HG03108 (cell line): Measurements from ENCODE around the gene IDUA.
"Not testable (repeated sequence)": the region's sequence is repeated elsewhere in the genome, so short reads cannot be mapped to it uniquely, and the experiment has no call there.

Experiments used
- ATAC-seq: cut with Tn5 transposase; IDR thresholded peaks from one replicate; pipeline ENCODE4 v1.9.1; 2021; ENCODE audit warnings: moderate library complexity; ENCODE audit not compliant: unreplicated experiment

IDUA gene

DNA sequence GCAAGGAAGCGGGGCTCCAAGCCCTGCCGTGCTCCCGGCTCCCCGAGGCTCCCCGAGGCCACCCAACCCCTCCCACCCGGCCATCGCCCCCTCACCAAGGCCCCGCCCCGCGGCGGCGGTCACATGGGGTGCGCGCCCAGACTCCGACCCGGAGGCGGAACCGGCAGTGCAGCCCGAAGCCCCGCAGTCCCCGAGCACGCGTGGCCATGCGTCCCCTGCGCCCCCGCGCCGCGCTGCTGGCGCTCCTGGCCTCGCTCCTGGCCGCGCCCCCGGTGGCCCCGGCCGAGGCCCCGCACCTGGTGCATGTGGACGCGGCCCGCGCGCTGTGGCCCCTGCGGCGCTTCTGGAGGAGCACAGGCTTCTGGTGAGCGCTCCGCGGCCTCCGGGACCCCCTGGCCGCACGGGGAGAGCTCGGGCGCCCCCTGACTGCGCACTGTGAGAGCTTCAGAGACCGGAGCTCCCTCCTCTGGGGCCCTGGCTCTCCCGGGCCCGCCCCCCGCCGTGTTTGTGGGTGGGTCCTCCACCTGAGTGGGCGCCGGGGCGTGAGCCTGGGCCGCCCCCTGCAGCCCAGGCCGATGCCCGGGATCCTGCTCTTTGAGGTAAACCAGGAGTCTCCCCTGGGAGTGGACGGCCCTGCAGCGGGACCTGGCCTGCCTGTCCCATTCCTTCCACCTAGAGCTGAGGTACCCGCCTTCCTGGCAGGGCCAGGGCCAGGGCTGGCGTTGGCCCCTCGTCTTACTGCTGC lies at the start of gene IDUA:
Gene IDUA, plus strand, starts transcription at position 166 of the 745 bp plus-strand sequence. Its CDS starts 41 bp downstream, at position 207.
- ATAC-seq: peak; percentile 74

DNA sequence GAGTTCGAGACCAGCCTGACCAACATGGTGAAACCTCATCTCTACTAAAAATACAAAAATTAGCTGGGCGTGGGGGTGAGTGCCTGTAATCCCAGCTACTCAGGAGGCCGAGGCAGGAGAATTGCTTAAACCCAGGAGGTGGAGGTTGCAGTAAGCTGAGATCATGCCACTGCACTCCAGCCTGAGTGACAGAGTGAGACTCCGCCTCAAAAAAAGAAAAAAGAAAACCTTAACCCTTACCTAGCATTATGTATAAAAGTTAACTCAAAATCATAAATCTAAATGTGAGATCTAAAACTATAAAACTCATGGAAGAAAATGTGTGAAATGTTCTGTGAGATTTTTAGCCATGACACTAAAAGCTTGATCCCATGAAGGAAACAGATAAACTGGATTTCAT lies 47.3 kb upstream of the IDUA start:
- ATAC-seq: not testable (repeated sequence)

DNA sequence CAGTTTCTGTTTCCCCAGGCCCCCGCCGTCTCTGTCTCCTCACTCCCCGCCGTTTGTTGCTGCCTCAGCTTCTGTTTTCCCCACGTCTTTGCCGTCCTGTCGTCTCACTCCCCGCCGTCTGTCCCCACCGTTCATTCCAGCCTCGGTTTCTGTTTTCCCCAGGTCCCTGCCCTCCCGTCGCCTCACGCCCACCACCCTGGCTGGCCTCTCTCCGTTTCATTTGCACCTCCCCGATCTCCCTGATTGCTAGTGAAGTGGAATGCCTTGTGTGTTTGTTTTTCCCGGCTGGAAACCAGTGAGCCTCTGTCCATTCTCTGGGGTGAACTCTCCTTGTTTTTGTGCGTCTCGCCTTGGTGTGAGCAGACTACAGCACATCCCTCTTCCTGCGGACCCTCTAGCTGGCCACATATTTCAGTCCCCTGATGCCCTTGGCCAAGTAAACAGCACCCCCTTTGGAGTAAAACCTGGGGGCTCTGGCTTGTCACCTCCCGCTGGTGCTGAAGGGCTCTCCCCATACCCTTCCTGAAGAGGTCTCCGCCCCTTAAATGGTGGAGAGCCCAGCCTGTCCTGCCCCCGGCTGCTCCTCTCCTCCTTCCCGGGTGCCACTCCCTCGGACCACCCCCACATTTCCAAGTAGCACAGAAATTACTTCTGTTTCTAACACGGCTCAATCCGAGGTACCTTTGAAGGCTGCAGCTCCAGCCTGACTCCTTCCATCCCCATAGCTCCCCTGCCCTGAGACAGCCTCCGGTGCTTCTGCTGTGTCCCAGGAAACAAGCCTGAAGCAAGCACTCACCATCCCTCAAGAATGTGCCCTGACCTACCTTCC lies 41.4 kb upstream of the IDUA start:
- no peak for ATAC-seq

DNA sequence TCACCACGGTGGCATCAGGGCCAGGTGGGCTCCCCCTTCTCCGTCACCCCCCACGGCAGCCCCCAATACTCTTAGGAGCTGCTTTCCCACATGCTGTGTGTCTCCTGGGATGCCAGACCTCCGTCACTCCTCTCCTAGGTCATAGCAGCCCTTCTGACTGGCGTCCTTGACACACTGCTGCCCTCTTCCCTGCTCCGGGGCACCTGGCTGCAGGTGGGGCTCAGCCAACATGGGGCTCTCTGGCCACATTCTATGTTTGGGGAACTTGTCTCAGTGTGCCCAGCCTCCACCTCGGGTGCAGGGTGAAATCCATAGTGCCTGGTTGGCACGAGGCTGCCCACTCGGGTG lies 40.8 kb upstream of the IDUA start:
- no peak for ATAC-seq

DNA sequence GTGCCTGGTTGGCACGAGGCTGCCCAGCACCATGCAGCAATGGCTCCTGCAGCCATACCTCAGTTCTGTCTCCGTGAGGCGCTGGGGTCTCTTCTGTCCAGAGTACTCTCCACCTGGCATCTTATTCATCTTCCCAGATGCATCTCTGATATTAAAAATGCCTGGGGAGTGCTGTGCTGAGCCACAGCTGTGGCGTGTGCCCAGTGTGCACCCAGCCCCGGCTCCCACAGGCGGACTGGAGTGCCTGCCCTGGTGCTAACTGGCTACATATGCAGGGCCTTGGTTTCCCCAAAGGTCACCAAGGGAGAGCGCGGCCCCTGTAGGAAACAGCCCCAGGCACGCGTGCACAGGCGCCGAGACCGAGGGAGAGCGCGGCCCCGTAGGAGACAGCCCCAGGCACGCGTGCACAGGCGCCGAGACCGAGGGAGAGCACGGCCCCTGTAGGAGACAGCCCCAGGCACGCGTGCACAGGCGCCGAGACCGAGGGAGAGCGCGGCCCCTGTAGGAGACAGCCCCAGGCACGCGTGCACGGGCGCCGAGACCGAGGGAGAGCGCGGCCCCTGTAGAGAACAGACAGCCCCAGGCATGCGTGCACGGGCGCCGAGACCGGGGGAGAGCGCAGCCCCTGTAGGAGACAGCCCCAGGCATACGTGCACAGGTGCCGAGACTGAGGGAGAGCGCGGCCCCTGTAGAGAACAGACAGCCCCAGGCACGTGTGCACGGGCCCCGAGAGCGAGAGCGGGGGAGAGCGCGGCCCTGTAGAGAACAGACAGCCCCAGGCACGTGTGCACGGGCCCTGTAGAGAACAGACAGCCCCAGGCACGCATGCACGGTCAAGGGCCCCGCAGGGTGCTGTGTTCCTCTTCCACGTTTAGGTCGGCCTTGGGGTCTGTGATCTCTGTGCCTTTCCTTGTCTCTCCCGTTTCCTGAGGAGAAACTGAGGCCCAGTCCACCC lies 40.0 kb upstream of the IDUA start:
- ATAC-seq: no peak

DNA sequence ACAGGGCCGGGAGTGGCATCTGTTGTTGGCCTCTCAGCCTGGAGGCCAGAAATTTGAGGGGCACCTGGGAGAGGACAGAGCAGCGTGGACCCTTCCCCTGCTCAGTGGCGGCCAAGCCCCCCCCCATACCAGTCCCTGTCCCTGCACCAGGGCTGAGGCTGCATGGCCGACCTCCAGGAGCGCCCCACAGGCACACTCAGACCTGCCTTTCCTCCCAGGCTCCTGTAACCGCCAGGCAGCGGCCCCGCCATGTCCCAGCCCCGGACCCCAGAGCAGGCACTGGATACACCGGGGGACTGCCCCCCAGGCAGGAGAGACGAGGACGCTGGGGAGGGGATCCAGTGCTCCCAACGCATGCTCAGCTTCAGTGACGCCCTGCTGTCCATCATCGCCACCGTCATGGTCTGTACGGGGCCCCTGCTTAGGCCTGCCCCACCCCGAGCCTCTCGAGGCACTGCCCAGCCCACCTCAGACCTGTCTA lies 39.3 kb upstream of the IDUA start:
- ATAC-seq: no peak

DNA sequence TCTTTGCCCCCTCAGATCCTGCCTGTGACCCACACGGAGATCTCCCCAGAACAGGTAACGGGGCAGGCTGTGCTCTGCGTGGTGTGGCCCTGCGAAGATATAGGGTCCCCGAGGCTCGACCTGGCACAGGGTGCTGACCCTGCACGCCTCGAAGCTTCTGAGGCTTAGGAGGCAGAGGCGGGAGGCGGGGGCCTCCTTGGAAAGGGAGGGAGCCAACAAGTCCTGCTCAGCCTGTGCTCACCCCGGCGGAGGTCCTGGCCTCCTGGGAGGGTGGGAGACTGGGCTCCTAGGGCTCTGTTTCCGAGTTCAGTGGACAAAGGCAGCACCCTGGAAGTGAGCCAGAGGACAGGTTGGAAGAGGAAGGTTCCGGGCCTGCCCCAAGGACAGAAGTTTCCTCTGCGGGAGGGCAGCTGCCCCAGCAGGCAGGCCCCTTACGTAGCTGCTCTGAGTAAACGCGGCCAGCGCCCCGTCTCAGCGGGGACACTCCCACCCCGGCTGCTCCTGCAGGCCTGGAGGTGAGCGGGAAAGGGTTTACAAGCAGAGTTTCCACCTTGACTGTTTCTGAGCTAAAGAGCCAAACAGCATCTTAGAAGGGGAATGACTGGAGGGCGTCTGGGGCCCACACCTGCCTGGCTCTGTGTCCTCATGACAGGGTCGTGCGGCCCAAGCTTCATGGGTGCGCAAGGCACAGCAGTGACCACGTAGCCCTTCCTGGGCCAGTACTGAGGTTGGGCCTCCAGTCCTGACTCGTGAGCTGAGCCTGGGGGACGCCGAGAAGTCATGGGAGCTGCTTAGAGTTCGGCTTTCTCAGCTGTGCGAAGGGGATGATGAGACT lies 38.5 kb upstream of the IDUA start:
- no peak for ATAC-seq

DNA sequence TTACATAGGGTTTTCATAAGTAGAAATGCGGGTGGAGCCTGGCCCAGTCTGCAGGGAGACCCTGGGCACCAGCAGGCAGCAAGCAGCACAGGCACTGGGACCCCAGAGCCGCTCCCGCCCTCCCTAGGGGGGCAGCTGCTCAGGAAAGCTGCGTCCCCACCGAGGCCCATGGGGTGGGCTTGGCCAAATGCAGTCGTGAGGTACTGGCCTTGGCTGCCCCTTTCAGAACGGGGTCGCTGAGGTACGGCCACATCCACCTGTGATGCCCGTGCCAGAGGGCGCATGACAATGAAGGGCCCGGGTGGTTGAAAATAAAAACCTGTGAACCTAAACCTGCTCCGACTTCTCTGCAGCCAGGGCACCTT lies 37.9 kb upstream of the IDUA start:
- no peak for ATAC-seq

DNA sequence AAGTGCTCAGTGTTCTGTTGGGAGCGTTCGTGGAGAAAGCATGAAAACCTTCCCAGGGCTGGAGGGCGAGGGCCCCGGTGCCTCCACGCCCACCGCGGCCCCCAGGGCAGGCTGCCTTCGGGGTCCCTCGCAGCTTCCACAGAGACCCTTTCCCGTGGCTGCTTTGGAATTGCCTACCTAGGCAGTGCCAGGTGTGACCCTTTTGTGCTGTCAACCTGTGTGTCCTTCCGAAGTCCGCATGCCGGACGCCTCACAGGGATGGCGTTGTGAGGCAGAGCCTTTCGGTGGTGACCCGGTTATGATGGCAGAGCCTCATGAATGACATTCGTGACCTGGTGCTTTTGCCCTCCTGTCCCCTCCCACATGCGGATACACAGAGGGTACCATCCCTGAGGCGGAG lies 37.2 kb upstream of the IDUA start:
- no peak for ATAC-seq

DNA sequence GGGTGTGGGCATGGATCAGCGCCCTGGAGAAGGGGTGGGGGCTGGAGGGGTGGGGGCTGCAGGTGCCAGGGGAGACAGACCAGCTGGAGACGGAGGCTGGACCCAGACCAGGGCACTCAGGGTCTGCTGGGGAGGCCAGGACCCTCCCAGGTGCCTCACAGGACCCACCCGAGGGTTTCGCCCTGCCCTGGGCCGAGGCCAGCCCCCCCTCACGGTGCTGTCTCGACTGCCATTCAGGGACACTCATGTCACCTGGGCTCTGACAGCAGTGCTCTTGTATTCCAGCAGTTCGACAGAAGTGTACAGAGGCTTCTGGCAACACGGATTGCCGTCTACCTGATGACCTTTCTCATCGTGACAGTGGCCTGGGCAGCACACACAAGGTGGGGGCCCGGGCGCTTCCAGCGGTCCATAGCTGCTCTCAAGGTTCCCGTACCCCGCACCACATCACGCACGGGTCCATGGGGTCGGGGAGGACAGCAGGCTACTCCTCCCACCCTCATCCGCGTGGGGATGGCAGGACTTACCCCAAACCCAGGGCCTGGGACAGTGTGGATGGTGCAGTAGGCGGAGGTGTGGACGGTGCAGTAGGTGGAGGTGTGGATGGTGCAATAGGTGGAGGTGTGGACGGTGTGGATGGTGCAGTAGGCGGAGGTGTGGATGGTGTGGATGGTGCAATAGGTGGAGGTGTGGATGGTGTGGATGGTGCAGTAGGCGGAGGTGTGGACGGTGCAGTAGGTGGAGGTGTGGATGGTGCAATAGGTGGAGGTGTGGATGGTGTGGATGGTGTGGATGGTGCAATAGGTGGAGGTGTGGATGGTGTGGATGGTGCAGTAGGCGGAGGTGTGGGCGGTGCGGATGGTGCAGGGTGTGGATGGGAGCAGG lies 36.5 kb upstream of the IDUA start:
- no peak for ATAC-seq

DNA sequence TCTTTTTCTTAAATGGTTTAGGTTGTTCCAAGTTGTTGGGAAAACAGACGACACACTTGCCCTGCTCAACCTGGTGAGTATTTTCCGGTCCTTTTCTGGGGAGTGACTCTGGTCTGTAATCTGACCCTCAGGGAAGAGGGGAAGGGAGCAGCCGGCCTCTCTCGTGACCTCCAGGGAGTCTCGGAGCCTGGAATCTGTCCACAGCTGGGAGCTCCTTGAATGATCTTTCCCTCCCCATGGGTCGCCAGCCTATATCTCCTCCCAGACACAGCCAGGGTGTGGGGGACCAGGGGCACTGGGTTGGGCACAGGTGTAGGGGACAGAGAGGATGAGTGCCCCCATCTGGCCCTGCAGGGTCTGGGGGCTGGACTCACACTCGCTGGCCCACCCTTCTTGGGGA lies 35.7 kb upstream of the IDUA start:
- no peak for ATAC-seq

DNA sequence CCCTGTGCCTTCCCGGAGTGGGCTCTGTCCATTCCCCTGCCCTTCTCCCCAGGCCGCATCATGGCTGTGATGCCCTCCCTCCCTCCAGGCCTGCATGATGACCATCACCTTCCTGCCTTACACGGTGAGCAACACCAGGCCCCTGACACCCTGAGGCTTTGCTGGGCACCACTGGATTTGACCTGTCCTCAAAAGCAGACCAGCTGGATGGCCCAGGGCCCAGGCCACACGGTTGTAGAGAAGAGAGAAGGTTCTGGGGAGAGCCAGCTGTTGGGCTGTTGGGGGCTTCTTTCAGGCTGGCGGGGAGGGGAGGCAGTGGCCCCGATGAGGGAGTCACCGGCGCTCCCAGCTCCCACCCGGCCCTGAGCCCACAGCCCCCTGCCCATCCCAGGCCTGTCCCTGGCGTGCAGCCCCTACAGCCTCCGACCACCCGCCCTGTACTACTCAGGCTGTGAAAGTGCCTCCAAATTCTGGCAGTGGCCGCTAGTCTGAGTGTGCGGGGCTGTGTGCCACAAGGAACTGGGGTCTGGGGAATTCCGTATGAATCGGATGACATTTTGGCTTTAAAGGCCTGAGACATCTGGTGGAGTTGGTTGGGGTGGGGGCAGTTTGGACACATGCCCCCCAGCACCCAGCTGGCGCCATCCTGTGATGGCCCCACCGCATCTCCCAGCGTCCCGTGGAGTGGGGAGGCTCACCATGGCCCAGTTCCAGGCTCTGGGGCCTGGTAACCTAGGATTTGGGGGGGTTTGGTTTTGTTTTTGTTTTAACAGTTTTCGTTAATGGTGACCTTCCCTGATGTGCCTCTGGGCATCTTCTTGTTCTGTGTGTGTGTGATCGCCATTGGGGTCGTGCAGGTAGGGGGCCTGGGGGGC lies 35.0 kb upstream of the IDUA start:
- no peak for ATAC-seq

DNA sequence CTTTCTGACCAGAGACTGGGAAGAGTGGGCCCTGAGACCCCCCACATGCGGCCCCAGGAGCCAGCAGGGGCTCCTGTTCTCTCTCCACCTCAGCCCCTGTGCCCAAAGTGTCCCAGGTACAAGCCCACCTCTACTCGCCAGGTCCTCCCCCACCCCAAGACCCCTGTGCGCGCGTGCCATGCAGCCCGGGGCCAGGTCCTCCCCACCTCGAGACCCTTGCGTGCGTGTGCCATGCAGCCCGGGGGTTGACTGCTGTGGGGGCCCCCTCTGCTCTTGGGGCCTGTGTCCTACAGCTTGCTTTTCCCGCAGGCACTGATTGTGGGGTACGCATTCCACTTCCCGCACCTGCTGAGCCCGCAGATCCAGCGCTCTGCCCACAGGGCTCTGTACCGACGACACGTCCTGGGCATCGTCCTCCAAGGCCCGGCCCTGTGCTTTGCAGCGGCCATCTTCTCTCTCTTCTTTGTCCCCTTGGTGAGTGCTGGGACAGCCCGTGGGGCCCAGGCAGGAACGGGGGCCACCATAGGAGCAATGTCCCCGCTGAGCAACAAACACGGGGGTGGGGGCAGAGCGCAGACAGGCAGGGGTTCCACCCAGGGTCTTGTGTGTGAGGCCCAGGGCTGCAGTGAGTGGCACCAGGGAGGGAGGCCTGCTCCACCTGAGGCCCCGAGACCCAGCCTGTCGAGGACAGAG lies 33.8 kb upstream of the IDUA start:
- no peak for ATAC-seq

DNA sequence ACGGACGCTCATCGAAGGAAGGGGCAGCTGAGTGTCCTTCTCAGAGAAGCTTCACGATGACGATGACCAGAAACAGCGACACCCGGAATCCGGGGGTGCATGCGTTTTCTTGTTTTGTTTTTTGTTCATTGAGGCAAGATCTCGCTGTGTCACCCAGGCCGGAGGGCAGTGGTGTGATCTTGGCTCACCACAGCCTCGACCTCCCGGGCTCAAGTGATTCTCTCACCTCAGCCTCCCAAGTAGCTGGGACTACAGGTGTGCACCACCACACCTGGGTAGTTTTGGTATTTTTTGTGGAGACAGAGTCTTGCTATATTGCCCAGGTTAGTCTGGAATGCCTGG lies 33.3 kb upstream of the IDUA start:
- no peak for ATAC-seq

DNA sequence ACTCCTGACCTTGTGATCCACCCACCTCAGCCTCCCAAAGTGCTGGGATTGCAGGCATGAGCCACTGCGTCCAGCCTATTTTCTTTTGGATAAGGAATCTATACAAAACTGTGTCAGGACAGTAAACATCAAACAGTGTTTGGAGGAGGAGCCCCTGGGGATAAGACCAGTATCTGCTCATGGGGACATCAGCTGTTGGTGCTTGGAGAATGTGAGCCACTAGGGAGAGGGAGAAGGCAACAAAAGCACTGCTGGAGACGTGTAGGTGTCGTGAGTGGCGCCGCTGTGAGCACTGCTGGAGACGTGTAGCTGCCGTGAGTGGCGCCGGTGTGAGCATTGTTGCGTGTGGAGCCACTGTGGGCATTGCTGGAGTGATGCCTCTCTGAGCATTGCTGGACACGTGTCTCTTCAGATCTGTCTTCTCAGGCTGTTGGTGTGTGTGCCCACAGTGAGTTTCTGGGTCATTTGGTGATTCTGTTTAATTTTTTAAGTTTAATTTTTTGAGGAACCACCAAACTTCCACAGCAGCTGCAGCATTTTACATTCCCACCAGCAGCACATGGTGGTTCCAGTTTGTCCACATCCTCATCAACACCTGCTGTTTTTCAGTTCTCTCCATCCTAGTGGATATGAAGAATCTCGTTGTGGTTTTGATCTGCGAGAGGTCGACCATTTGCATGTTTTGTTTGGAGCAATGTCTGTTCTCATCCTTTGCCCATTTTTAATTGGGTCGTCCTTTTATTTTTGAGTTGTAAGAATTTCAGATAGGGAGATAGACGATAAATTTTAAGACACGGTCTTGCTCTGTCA lies 32.4 kb upstream of the IDUA start:
- no peak for ATAC-seq

DNA sequence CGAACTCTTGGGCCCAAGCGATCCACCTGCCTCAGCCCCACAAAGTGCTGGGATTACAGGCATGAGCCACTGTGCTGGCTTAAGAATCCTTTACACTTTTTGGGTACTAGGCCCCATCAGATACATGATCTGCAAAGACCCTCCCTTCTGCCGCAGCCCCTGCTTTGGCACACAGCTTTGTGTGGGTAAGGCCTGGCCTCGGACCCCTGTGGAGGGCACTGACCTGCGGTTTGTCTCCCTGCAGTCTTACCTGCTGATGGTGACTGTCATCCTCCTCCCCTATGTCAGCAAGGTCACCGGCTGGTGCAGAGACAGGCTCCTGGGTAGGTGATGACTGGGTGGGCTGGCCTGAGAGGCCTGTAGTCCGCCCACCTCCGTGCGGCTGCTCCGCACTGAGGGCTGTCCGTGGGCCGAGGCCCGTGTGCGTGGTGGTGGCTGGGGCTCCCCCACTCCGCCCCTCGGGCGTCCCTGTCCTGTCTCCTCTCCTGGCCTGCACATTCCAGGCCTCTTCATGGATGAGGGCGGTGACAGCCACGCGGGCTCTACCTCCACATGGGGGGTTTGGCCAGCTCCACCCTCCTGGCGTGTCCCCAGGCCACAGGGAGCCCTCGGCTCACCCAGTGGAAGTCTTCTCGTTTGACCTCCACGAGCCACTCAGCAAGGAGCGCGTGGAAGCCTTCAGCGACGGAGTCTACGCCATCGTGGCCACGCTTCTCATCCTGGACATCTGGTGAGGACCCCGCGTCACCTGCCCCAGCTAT lies 31.5 kb upstream of the IDUA start:
- no peak for ATAC-seq
